ENCODE data around the gene COL4A1.

COL4A1 gene

GRCh38 chr13:110162053-110162452 is 144.9 kb downstream of the COL4A1 start:
- no peak for DNase-seq (ENCODE audit: low read depth)
- no peak overlapping the region for H3K4me3 ChIP-seq (ENCODE audit: low read depth, low read length)
- TF ChIP-seq CTCF (IDR thresholded peaks at IDR 0.05; ENCODE audit: control insufficient read depth, extremely low read depth, insufficient read depth) = no peak

- H3K4me3 ChIP-seq (ENCODE audit: low read depth, low read length) = no peak overlapping the region
- DNase-seq (ENCODE audit: low read depth) = no peak
- TF ChIP-seq CTCF (IDR thresholded peaks at IDR 0.05; ENCODE audit: control insufficient read depth, extremely low read depth, insufficient read depth) = no peak
Observed at GRCh38 chr13:110161112-110161882, 145.7 kb downstream of the COL4A1 start.

GRCh38 chr13:110158226-110158625 is 148.7 kb downstream of the COL4A1 start:
- no peak overlapping the region for H3K4me3 ChIP-seq (ENCODE audit: low read depth, low read length)
- TF ChIP-seq CTCF (IDR thresholded peaks at IDR 0.05; ENCODE audit: control insufficient read depth, extremely low read depth, insufficient read depth) = no peak
- DNase-seq (ENCODE audit: low read depth) = no peak

GRCh38 chr13:110157718-110158117 is 149.2 kb downstream of the COL4A1 start:
- TF ChIP-seq CTCF (IDR thresholded peaks at IDR 0.05; ENCODE audit: control insufficient read depth, extremely low read depth, insufficient read depth) = no peak
- H3K4me3 ChIP-seq (ENCODE audit: low read depth, low read length) = no peak overlapping the region
- no peak for DNase-seq (ENCODE audit: low read depth)

- no peak overlapping the region for H3K4me3 ChIP-seq (ENCODE audit: low read depth, low read length)
- no peak for TF ChIP-seq CTCF (IDR thresholded peaks at IDR 0.05; ENCODE audit: control insufficient read depth, extremely low read depth, insufficient read depth)
- DNase-seq (ENCODE audit: low read depth) = no peak
Observed at GRCh38 chr13:110156301-110157049, 150.5 kb downstream of the COL4A1 start.

GRCh38 chr13:110155072-110155471 is 151.9 kb downstream of the COL4A1 start:
- no peak for TF ChIP-seq CTCF (IDR thresholded peaks at IDR 0.05; ENCODE audit: control insufficient read depth, extremely low read depth, insufficient read depth)
- H3K4me3 ChIP-seq (ENCODE audit: low read depth, low read length) = no peak overlapping the region
- DNase-seq (ENCODE audit: low read depth) = no peak
